Right lung (tissue), 5 donors: ENCODE measurements around the gene ARHGAP42. TPM values are rescaled to one million over a fixed set of nuclear protein-coding genes. Genes with fewer than 3 reads are reported as not detected.

Experiments
- DNase-seq, 2 donors: peaks; one replicate each; pipeline ENCODE4 v3.0.0-alpha.2; 2013
- polyA plus RNA-seq, 5 donors: library from polyadenylated mRNA; unstranded; fragments of 120-200 nt; gene quantifications; one replicate each; pipeline versions ENCODE4 v1.2.1 to v1.2.3, GENCODE V29; 2013; ENCODE audit warnings: inconsistent platforms in 1 of 5, low replicate concordance in 1 of 5; ENCODE audit not compliant: insufficient read length in 5 of 5, insufficient read depth in 1 of 5

Gene ARHGAP42
- polyA plus RNA-seq, 5 donors, result 22.8 to 46.6 (median 39.9) TPM

GRCh38 chr11:100914415-100915110 is 227.5 kb downstream of the ARHGAP42 start:
- DNase-seq, result peak in 1 of 2 donors; percentile 20

GRCh38 chr11:100918551-100919500 is 231.7 kb downstream of the ARHGAP42 start:
- no peak for DNase-seq

- DNase-seq, result no peak
These were observed 233.5 kb downstream of the ARHGAP42 start for GRCh38 chr11:100920593-100920992.

GRCh38 chr11:100922121-100922520 is 235.0 kb downstream of the ARHGAP42 start:
- DNase-seq, result no peak

GRCh38 chr11:100923555-100923954 is 236.5 kb downstream of the ARHGAP42 start:
- DNase-seq, result no peak

- DNase-seq, result no peak
These were observed 238.8 kb downstream of the ARHGAP42 start for GRCh38 chr11:100925935-100926334.

- DNase-seq, result no peak
These were observed 240.5 kb downstream of the ARHGAP42 start for GRCh38 chr11:100927579-100927978.

GRCh38 chr11:100928426-100928825 is 241.3 kb downstream of the ARHGAP42 start:
- DNase-seq, result no peak

- no peak for DNase-seq
These were observed 242.3 kb downstream of the ARHGAP42 start for GRCh38 chr11:100929377-100929776.

- DNase-seq, result peak; percentile 45 to 58
These were observed 243.2 kb downstream of the ARHGAP42 start for GRCh38 chr11:100930185-100930778.

- no peak for DNase-seq
These were observed 245.5 kb downstream of the ARHGAP42 start for GRCh38 chr11:100932474-100933100.

GRCh38 chr11:100936781-100937180 is 249.7 kb downstream of the ARHGAP42 start:
- DNase-seq, result no peak

- peak; percentile 35 to 44 for DNase-seq
These were observed 252.5 kb downstream of the ARHGAP42 start for GRCh38 chr11:100939571-100939970.

GRCh38 chr11:100940111-100940510 is 253.0 kb downstream of the ARHGAP42 start:
- DNase-seq, result no peak

GRCh38 chr11:100941033-100941432 is 253.9 kb downstream of the ARHGAP42 start:
- no peak for DNase-seq

- DNase-seq, result peak; percentile 65 to 68
These were observed 254.9 kb downstream of the ARHGAP42 start for GRCh38 chr11:100942016-100942415.

GRCh38 chr11:100948936-100949335 is 261.8 kb downstream of the ARHGAP42 start:
- DNase-seq, result no peak

- DNase-seq, result no peak
These were observed 262.4 kb downstream of the ARHGAP42 start for GRCh38 chr11:100949443-100949842.

- no peak for DNase-seq
These were observed 268.2 kb downstream of the ARHGAP42 start for GRCh38 chr11:100955318-100955717.

GRCh38 chr11:100956351-100956750 is 269.3 kb downstream of the ARHGAP42 start:
- no peak for DNase-seq

- no peak for DNase-seq
These were observed 270.4 kb downstream of the ARHGAP42 start for GRCh38 chr11:100957499-100957898.

GRCh38 chr11:100961633-100962032 is 274.5 kb downstream of the ARHGAP42 start:
- DNase-seq, result no peak
